ENCODE data around the gene PTPN20.

Gene PTPN20

DNA sequence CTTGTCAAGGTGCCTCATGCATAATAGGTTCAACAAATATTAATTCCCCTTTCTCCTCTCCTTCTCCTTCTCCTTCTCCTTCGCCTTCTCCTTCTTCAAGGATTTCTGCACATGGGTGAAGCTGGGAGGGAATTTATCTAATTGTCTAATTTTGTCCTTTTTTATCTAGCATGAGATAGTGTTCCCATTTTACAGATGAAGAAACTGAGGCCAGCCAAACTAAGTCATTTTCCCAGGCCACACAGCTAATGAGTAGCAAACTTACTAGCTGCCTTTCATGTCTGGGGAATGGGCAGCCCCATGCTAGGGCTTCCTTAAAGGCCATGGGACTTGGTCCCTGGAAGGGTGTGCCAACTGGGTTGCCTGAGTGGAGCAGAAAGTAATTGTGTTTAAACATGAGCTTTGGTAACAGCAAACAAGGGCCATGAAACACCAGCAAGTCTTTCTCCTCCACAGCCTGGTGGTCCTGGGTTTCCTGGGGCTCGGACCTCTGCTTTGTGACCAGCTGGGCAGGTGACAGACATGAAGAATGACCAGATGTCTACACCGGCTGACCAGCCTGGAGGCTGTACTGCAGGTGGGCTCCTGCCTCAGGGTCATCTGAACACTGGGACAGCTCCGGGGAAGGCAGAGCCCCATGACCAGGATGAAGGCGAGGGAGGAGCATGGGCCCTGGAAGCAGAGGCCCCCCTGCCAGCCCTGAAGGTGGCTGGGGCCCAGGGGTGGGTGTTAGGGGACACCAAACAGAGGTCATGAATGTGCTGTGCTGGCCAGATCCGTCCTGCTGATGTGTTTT, 138.0 kb downstream of the PTPN20 start:
- DNase-seq, result no peak

DNA sequence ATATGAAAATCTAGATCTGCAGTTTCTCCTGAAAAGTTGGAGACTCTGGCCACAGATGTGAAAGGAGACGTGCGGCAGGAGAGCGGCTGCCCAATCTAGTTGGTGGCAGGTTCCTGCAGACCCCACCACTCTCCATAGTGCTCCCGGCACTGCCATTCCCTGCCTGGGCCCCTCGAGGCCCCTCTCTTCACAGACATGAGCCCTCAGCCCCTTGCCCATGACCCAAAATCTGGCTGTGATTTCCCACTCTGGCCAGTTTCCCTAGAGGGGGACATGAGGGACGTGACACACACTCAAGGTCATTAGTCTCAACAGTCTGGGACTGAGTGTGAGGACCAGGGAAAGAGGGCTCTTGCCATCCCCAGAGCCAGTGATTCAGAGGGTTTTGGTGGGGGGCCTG, 138.7 kb downstream of the PTPN20 start:
- no peak for DNase-seq

DNA sequence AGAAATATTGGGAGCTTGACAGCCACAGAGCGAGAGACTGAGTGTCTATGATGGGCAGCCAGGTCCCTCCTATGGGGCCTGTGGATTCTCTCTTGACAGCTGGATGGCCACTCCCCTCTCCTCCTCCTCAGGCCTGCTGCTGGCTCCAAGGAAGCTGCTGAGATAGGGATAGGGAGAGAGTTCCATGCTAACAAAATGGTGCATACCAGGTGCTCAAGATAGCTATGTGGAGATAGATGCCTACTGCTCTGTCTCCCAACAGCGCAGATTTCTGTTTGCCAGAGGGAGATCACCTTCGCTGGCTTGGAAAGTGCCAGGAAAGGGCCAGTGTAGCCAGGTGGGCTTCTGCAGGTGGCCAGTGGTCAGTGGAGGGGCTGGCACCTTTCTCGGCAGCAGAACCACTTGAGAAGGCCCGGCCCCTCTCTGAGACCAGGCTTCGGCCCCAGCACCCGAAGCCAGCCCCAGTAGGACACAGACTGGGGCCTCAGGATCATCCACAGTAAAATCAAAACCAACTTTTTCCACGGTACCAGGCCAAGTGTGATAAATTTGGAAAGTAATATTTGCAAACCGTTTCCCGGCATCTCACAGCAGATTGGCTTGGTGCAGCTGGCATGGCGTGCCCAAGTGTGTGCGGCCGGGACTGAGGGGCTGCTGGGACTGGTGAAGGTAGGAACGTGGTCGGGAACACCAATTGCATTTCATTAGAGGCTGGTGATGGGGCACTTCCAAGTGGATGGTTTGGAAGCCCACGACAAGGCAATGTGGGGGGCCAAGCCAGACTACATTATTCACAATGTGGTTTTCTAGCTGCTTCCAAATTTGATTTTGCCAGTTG, 139.6 kb downstream of the PTPN20 start:
- DNase-seq, result no peak

DNA sequence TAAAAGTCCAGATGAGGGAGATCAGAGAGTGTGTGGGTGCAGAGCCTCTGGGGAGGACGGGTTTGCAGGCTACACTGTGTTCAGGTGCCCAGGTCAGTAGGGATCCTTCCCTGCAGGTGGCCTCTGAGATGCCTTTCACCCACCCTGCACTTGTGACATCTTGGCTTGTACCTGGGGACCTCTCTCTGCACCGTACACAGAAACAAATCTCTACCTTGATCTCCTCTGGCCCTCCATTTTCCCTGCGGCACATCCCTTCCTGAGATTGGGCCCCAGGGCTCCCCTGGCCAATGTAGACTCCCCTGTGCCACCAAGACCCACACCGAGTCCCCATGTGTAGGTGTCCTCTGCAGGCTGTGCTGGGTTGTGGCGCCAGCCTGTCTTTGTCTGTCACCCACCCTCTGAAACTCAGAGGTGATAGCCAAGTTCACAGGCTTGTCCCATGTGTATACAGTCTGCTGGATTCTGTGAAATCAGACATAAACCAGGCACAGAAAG, 140.6 kb downstream of the PTPN20 start:
- DNase-seq, result no peak

Data from activated T-cell treated with anti-CD3 and anti-CD28 coated beads for 4 hours (primary cell).